HepG2 (cell line): ENCODE results near the gene PHLDB1. TPM values are rescaled to one million over a fixed set of nuclear protein-coding genes. Genes with fewer than 3 reads are reported as not detected.
A peak's percentile ranks its signal among the peaks of the same experiment; 100 is the strongest.

ENCODE experiments used
- ARID4A ChIP-seq: sonication (generic); formaldehyde crosslinking; IDR thresholded peaks from 2 replicates; pipeline ENCODE4 v1.5.0; 2020; ENCODE audit warnings: mild to moderate bottlenecking, missing genetic modification reagents, borderline replicate concordance
- CEBPG ChIP-seq: IDR thresholded peaks from 2 replicates; pipeline ENCODE4 v1.6.1; 2016
- GATAD2A ChIP-seq: IDR thresholded peaks from 2 replicates; pipeline ENCODE4 v1.6.1; 2016
- ZNF441 ChIP-seq: sonication (generic); formaldehyde crosslinking; IDR thresholded peaks from 2 replicates; pipeline ENCODE4 v1.7.0; 2021; ENCODE audit warnings: missing genetic modification reagents, borderline replicate concordance
- ZSCAN20 ChIP-seq: sonication (generic); formaldehyde crosslinking; IDR thresholded peaks from 2 replicates; pipeline ENCODE4 v1.4.0; 2020; ENCODE audit warnings: missing genetic modification reagents, mild to moderate bottlenecking, borderline replicate concordance
- polyA plus RNA-seq, 8 experiments: library from polyadenylated mRNA; depleted of rRNA in 3 of 8; stranded (reverse) in 7 of 8; unstranded in 1 of 8; fragments of >200 nt; fragmentation: Illumina TruSeq in 4 of 8; extraction: Trizol in 4 of 8; gene quantifications; 2 replicates each; pipeline versions ENCODE4 v1.2.1 to v1.2.3, GENCODE V29; 2011 to 2016; ENCODE audit warnings: low read depth in 4 of 8, missing spikeins in 1 of 8, mixed read lengths in 1 of 8; ENCODE audit not compliant: insufficient read depth in 1 of 8
- total RNA-seq, 5 experiments: library from RNA; depleted of rRNA; stranded (reverse); fragments of >200 nt; fragmentation: Illumina TruSeq; extraction: Trizol; gene quantifications; 2 replicates each; pipeline ENCODE4 v1.2.3, GENCODE V29; 2016; ENCODE audit warnings: low read depth in 1 of 5
- TF ChIP-seq, protein P1 (sequence below): sonication (generic); formaldehyde crosslinking; IDR thresholded peaks from 2 replicates; pipeline ENCODE4 v1.8.1; 2023; ENCODE audit warnings: missing genetic modification reagents, mild to moderate bottlenecking, borderline replicate concordance

PHLDB1 gene
- total and polyA plus RNA-seq, 2 of the 13 experiments (the other 11 are each of a cell fraction or from before 2014, with no cell fraction given) = 13.8 to 14.2 TPM

DNA sequence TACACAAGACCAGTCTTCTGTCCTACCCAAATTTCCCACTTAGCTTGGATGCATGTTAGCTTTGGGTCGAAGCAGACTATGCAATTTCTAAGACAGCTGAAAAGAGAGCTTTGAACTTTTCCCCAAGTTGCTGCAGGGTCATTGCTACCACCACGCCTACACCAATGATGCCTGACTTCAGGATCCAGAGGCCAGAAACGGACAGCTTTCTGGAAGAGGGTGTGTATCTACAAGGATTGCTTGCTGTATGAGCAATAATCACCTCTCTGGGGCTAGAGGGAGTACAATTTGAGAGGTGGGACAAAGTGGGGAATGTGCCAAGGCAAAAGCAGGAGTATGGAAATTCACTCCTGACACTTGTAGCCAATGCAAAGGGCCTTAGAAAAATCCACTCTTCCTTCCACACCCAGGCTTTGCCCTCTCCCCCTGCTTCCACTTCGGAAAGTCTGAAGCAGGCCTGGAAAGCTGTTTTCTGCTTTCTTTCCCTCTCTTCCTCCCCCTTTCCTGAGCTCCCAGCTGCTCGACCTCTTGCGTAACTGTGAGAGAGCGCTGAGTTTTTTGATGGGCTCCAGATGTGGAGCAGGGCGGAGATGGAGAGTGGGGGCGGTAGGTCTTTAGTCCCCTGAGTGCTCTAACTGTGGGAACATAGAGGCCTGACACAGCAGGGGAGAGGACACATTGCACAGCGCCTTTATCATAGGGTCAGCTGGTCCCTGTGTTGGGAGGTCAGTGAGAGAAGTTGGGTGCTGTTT, 2.1 kb upstream of the PHLDB1 start (continued):
- TF ChIP-seq GATAD2A = 0 out of 2 replicates have a peak, but pooled peaks have one; percentile 11
- TF ChIP-seq ARID4A (CRISPR knock-in tag) = 0 out of 2 replicates have a peak, but pooled peaks have one; percentile 6
- TF ChIP-seq, protein P1, sequence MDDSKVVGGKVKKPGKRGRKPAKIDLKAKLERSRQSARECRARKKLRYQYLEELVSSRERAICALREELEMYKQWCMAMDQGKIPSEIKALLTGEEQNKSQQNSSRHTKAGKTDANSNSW = no peak
- no peak for TF ChIP-seq ZSCAN20 (CRISPR knock-in tag)
- TF ChIP-seq CEBPG (CRISPR knock-in tag) = peak; percentile 95
- no peak for TF ChIP-seq ZNF441 (CRISPR knock-in tag)
